ENCODE measurements around the gene MAP2K5.

DNA sequence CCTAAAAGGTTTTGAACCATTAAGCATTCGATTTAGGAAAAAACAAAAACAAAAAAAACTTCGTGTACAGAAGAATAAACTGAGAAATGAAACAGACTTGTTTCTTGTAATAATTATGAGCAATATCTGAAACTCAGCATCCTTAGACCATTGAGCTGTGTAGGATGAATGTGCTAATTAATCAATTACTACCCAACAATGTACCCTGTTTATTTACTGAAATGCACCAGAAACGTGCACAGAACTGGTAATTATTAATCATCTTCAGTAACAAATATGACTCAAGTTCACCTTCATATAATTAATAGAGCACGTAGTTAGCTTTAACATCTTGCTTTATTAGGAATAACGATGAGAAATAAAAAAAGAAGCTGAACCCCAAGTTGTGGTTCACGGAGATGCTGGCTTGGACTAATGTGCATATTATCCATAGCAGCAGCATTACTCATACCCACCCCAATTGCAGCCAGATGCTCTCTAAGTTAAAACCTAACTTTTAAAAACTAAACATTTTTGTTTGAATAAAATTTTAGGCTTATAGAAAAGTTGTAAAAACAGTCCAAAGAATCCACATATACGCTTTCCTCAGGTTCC is 31.8 kb upstream of the MAP2K5 start:
- TF ChIP-seq, protein P1, sequence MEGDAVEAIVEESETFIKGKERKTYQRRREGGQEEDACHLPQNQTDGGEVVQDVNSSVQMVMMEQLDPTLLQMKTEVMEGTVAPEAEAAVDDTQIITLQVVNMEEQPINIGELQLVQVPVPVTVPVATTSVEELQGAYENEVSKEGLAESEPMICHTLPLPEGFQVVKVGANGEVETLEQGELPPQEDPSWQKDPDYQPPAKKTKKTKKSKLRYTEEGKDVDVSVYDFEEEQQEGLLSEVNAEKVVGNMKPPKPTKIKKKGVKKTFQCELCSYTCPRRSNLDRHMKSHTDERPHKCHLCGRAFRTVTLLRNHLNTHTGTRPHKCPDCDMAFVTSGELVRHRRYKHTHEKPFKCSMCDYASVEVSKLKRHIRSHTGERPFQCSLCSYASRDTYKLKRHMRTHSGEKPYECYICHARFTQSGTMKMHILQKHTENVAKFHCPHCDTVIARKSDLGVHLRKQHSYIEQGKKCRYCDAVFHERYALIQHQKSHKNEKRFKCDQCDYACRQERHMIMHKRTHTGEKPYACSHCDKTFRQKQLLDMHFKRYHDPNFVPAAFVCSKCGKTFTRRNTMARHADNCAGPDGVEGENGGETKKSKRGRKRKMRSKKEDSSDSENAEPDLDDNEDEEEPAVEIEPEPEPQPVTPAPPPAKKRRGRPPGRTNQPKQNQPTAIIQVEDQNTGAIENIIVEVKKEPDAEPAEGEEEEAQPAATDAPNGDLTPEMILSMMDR (IDR thresholded peaks at IDR 0.05) = no peak
- TF ChIP-seq POLR2A (IDR thresholded peaks at IDR 0.05) = no peak
